Measurements from ENCODE around the gene ST3GAL4. TPM values are rescaled to one million over a fixed set of nuclear protein-coding genes. Genes with fewer than 3 reads are reported as not detected.

ST3GAL4 gene
- total and polyA plus RNA-seq, 8 donors: 30.2 to 38.8 (median 34.6) TPM

DNA sequence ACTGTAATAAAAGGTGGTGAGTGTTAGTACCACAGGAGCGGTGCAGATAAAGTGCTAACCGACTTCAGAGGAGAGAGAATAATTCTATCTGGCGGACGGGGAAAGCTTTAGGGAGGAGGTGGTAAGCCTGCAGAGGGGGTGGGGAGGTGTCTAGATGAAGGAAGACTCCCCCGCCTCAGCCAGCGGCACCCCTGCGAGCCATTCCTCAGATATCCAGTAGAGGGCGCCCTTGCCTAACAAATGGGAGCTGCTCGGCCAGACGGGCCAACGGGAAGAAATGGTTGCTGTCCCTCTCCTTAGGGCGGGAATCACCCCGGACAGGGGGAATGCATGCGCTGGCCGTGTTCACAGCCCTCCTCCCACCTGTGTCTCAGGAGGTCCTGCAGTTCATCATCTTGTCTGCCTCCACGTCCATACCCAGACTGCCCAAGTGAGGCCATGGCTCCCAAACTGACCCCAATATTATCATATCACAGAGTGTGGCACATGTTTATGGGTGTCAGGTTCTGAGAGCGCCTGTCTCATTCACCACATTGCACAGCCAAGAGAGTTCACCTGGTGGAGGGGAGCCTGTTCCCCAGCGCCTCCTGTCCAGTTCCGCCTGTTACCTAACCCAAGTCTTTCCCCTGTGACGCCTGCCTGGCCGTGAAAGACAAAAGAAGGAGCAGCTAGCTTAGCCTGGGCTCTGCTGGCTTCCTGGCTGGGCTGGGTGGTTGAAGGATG, 85.5 kb downstream of the ST3GAL4 start:
- ATAC-seq (peak; percentile 96), DNase-seq (peak; percentile 62 to 91 (median 80))
- Histone ChIP-seq H3K9me3 (no peaks in the 10 kb centered on the region), H3K36me3 (no peaks in the 10 kb centered on the region), H3K4me3 (no peak overlapping the region), H3K4me1 (peaks cover 4 to 9% of the 10 kb centered on the region in 2 donors), H3K27ac (no peak overlapping the region), H3K27me3 (peaks cover 0 to 7% of the 10 kb centered on the region in 2 donors)
- TF ChIP-seq, protein P1, sequence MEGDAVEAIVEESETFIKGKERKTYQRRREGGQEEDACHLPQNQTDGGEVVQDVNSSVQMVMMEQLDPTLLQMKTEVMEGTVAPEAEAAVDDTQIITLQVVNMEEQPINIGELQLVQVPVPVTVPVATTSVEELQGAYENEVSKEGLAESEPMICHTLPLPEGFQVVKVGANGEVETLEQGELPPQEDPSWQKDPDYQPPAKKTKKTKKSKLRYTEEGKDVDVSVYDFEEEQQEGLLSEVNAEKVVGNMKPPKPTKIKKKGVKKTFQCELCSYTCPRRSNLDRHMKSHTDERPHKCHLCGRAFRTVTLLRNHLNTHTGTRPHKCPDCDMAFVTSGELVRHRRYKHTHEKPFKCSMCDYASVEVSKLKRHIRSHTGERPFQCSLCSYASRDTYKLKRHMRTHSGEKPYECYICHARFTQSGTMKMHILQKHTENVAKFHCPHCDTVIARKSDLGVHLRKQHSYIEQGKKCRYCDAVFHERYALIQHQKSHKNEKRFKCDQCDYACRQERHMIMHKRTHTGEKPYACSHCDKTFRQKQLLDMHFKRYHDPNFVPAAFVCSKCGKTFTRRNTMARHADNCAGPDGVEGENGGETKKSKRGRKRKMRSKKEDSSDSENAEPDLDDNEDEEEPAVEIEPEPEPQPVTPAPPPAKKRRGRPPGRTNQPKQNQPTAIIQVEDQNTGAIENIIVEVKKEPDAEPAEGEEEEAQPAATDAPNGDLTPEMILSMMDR (IDR thresholded peaks at IDR 0.05): peak; percentile 91 to 96
- intact Hi-C loops (cut with DNase I): no loop called here

DNA sequence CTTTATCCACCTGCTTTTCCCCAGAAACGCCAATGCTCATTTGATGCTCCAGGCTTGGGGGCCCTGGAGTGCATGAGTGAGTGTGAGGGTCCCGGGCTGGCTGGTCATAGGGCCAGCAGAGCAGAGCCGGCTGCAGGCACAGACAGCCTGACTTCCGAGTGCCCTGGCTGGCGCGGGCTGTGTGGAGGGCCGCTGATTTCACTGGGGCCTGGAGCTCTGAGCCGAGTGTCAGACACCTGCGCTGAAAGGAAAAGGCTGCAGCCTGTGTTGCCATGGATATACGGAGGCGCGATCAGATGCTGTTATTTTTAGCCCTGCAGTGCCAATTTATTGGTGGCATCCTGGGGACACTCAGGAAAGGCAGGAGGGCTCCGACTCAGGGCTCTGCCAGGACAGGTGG, 87.6 kb downstream of the ST3GAL4 start:
- DNase-seq: peak in 1 of 4 donors; percentile 71
- intact Hi-C loops (cut with DNase I): no loop called here
- Histone ChIP-seq H3K4me1 (peaks cover 4 to 9% of the 10 kb centered on the region in 2 donors), H3K4me3 (no peak overlapping the region), H3K27me3 (peaks cover 0 to 7% of the 10 kb centered on the region in 2 donors), H3K36me3 (no peaks in the 10 kb centered on the region), H3K27ac (no peak overlapping the region), H3K9me3 (no peaks in the 10 kb centered on the region)
- TF ChIP-seq, protein P1 (IDR thresholded peaks at IDR 0.05): no peak
- ATAC-seq: no peak

DNA sequence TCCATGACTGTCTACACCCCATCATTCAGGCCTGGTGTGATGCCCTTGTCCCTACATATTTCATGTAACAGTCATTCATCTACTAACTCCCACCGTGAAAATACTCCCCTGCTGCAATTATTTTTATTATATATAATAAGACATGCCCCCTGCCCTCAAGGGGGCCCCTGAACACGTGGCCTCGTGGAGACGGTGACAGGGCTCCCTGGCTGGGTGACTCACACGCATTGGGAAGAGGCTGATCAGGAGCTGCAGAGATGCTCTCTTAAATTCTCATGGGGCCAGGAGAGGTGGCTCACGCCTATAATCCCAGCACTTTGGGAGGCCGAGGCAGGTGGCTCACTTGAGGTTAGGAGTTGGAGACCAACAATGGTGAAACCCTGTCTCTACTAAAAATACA, 88.6 kb downstream of the ST3GAL4 start:
- H3K9me3 ChIP-seq: no peaks in the 10 kb centered on the region
- peaks cover 4 to 9% of the 10 kb centered on the region in 2 donors for H3K4me1 ChIP-seq
- ATAC-seq (no peak), DNase-seq (peak in 1 of 4 donors; percentile 47)
- peaks cover 0 to 7% of the 10 kb centered on the region in 2 donors for H3K27me3 ChIP-seq
- H3K27ac ChIP-seq: no peak overlapping the region
- intact Hi-C loops (cut with DNase I): no loop called here
- TF ChIP-seq, protein P1 (IDR thresholded peaks at IDR 0.05): no peak
- no peak overlapping the region for H3K4me3 ChIP-seq
- H3K36me3 ChIP-seq: no peaks in the 10 kb centered on the region

DNA sequence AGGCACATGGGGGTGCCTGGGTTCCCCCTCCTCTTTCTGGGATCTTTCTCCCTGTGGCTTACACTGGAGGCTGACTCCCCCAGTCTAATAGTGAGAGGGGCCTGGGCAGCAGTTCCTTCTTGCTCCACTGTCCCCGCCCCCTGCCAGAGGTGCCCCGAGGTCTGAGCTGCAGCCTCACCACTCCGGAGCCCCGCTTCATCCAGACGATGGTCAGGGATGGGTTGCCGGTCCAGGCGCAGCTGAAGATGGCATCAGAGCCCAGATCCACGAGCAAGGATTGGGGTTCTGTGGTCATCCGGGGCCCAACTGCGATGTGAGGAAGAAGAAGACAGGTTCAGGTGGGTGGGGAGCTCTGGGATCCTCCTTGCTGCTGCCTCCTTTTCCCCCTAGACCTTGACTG, 91.1 kb downstream of the ST3GAL4 start:
- DNase-seq: peak in 1 of 4 donors; percentile 66
- intact Hi-C loops (cut with DNase I): no loop called here

DNA sequence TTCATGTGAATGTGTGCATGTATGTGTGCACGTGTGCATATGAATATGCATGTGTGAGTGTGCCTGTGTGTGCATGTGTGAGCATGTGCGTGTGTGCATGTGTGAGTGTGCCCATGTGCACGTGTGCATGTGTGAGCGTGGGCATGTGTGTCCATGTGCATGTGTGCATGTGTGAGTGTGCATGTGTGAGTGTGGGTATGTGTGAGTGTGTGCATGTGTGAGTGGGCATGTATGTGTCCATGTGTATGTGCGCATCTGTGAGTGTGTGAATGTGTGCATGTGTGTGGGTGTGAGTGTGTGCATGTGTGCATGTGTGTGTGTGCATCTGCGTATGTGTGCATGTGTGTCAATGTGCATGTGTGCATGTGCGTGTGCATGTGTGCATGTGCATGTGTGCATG, 94.7 kb downstream of the ST3GAL4 start:
- no peaks in the 10 kb centered on the region for H3K9me3 ChIP-seq
- H3K36me3 ChIP-seq: no peaks in the 10 kb centered on the region
- no peaks in the 10 kb centered on the region for H3K4me1 ChIP-seq
- no peak overlapping the region for H3K27ac ChIP-seq
- TF ChIP-seq, protein P1 (IDR thresholded peaks at IDR 0.05): no peak
- DNase-seq (no peak), ATAC-seq (no peak)
- peaks cover 0 to 10% of the 10 kb centered on the region in 2 donors for H3K27me3 ChIP-seq
- no peak overlapping the region for H3K4me3 ChIP-seq
- intact Hi-C loops (cut with DNase I): no loop called here

More for the DNA sequence above, 91.1 kb downstream of the ST3GAL4 start:
- Histone ChIP-seq H3K27me3 (peaks cover 0 to 7% of the 10 kb centered on the region in 2 donors), H3K36me3 (no peaks in the 10 kb centered on the region), H3K9me3 (no peaks in the 10 kb centered on the region), H3K4me3 (no peak overlapping the region), H3K4me1 (no peaks in the 10 kb centered on the region), H3K27ac (no peak overlapping the region)
- ATAC-seq: no peak
- TF ChIP-seq, protein P1 (IDR thresholded peaks at IDR 0.05): no peak

Data from left lung (tissue), 10 donors.